Activated CD4-positive, alpha-beta T cell treated with anti-CD3 and anti-CD28 coated beads, Interleukin-2, amount 10 ng/mL, durations not matched to agents 7 days and 5 days (primary cell): ENCODE results near the gene ARL8A. TPM values are rescaled to one million over a fixed set of nuclear protein-coding genes. Genes with fewer than 3 reads are reported as not detected.
"Not testable (repeated sequence)": the region's sequence is repeated elsewhere in the genome, so short reads cannot be mapped to it uniquely, and the experiment has no call there.

ENCODE experiments used
- CTCF ChIA-PET: fragments of 350-600 bp; sonication (Branson Sonifier 250); formaldehyde crosslinking; loops from one replicate; lab custom pipeline; 2021; ENCODE audit warnings: antibody characterized with exemption; lab: Charles Lee
- POLR2A ChIA-PET: fragments of 350-600 bp; sonication (Branson Sonifier 250); formaldehyde crosslinking; loops from one replicate; lab custom pipeline; 2021; ENCODE audit warnings: antibody characterized with exemption; lab: Charles Lee
- DNase-seq: peaks from one replicate; pipeline ENCODE4 v3.0.0-alpha.2; 2020
- H3K27ac Mint-ChIP-seq: one replicate; pipeline ENCODE4 v1.8.0; 2021; ENCODE audit warnings: mild to moderate bottlenecking, moderate library complexity, mixed read lengths
- H3K27me3 Mint-ChIP-seq: one replicate; pipeline ENCODE4 v1.8.0; 2021; ENCODE audit warnings: mixed read lengths
- H3K36me3 Mint-ChIP-seq: one replicate; pipeline ENCODE4 v1.8.0; 2021; ENCODE audit warnings: low read depth, mixed read lengths
- H3K4me1 Mint-ChIP-seq: one replicate; pipeline ENCODE4 v1.8.0; 2021; ENCODE audit warnings: mixed read lengths
- H3K4me3 Mint-ChIP-seq: one replicate; pipeline ENCODE4 v1.8.0; 2021; ENCODE audit warnings: mild to moderate bottlenecking, moderate library complexity, mixed read lengths
- H3K9me3 Mint-ChIP-seq: one replicate; pipeline ENCODE4 v1.8.0; 2021; ENCODE audit warnings: mixed read lengths
- total RNA-seq, 2 experiments: library from RNA; stranded (reverse); gene quantifications; one replicate each; pipeline ENCODE4 v1.2.3, GENCODE V29; 2021

Gene ARL8A
- total RNA-seq, 2 experiments from 2014 or later = 51.6 to 53.8 TPM

- Mint-ChIP-seq H3K27me3 (no peaks in the 10 kb centered on the region), H3K4me3 (no peak overlapping the region), H3K36me3 (no peaks in the 10 kb centered on the region), H3K4me1 (no peaks in the 10 kb centered on the region), H3K9me3 (no peaks in the 10 kb centered on the region), H3K27ac (no peak overlapping the region)
- CTCF ChIA-PET = interaction anchor here (1.1 kb wide), 1 partner anchor 16 kb away, joined by 3 read pairs; no protein-coding TSS in a partner anchor
- DNase-seq = no peak
- POLR2A ChIA-PET = no interaction called here
Measured at GRCh38 chr1:202113690-202114300, 30.7 kb downstream of the ARL8A start.

GRCh38 chr1:202112859-202113689 is 31.5 kb downstream of the ARL8A start:
- CTCF ChIA-PET = interaction anchor here (0.5 to 0.6 kb wide), 4 partner anchors 102 to 337 kb away, joined by 3 to 4 read pairs (median 3); no protein-coding TSS in a partner anchor
- DNase-seq = no peak
- Mint-ChIP-seq H3K36me3 (no peaks in the 10 kb centered on the region), H3K27me3 (no peaks in the 10 kb centered on the region), H3K4me3 (no peak overlapping the region), H3K27ac (no peak overlapping the region), H3K9me3 (no peaks in the 10 kb centered on the region), H3K4me1 (no peaks in the 10 kb centered on the region)
- POLR2A ChIA-PET = no interaction called here

- H3K27ac Mint-ChIP-seq, DNase-seq, H3K9me3 Mint-ChIP-seq, H3K27me3 Mint-ChIP-seq, H3K36me3 Mint-ChIP-seq, CTCF ChIA-PET, H3K4me1 Mint-ChIP-seq, H3K4me3 Mint-ChIP-seq: not testable (repeated sequence)
- POLR2A ChIA-PET = interaction anchor here (0.7 kb wide), 1 partner anchor 58 kb away, joined by 3 read pairs; no protein-coding TSS in a partner anchor
Measured at GRCh38 chr1:202111589-202111988, 32.9 kb downstream of the ARL8A start.

- DNase-seq = no peak
- CTCF ChIA-PET = no interaction called here
- no peak overlapping the region for H3K27ac Mint-ChIP-seq
Measured at GRCh38 chr1:202110977-202111376, 33.6 kb downstream of the ARL8A start.

GRCh38 chr1:202107801-202108731 is 36.5 kb downstream of the ARL8A start:
- Mint-ChIP-seq H3K36me3 (no peaks in the 10 kb centered on the region), H3K4me3 (no peak overlapping the region), H3K27ac (no peak overlapping the region), H3K4me1 (no peaks in the 10 kb centered on the region), H3K27me3 (no peaks in the 10 kb centered on the region), H3K9me3 (no peaks in the 10 kb centered on the region)
- ChIA-PET CTCF (interaction anchor here (1.1 kb wide), 1 partner anchor 21 kb away, joined by 3 read pairs; no protein-coding TSS in a partner anchor), POLR2A (interaction anchor here (0.6 kb wide), 1 partner anchor 476 kb away, joined by 3 read pairs; no protein-coding TSS in a partner anchor)
- DNase-seq = no peak

More at GRCh38 chr1:202110977-202111376, 33.6 kb downstream of the ARL8A start:
- Mint-ChIP-seq H3K27me3 (no peaks in the 10 kb centered on the region), H3K36me3 (no peaks in the 10 kb centered on the region), H3K9me3 (no peaks in the 10 kb centered on the region), H3K4me3 (no peak overlapping the region), H3K4me1 (no peaks in the 10 kb centered on the region)
- POLR2A ChIA-PET = interaction anchor here (0.7 kb wide), 1 partner anchor 58 kb away, joined by 3 read pairs; no protein-coding TSS in a partner anchor

- ChIA-PET POLR2A (no interaction called here), CTCF (no interaction called here)
- no peak overlapping the region for H3K27ac Mint-ChIP-seq
- H3K4me3 Mint-ChIP-seq = no peak overlapping the region
- no peaks in the 10 kb centered on the region for H3K4me1 Mint-ChIP-seq
- no peak for DNase-seq
- no peaks in the 10 kb centered on the region for H3K27me3 Mint-ChIP-seq
- no peaks in the 10 kb centered on the region for H3K36me3 Mint-ChIP-seq
- H3K9me3 Mint-ChIP-seq = no peaks in the 10 kb centered on the region
Measured at GRCh38 chr1:202107321-202107761, 37.2 kb downstream of the ARL8A start.

- Mint-ChIP-seq H3K9me3 (no peaks in the 10 kb centered on the region), H3K4me3 (no peak overlapping the region), H3K27ac (no peak overlapping the region), H3K4me1 (no peaks in the 10 kb centered on the region), H3K27me3 (no peaks in the 10 kb centered on the region), H3K36me3 (no peaks in the 10 kb centered on the region)
- CTCF ChIA-PET = no interaction called here
- POLR2A ChIA-PET = no interaction called here
- no peak for DNase-seq
Measured at GRCh38 chr1:202106340-202107254, 37.9 kb downstream of the ARL8A start.

- POLR2A ChIA-PET = no interaction called here
Measured at GRCh38 chr1:202105571-202106339, 38.8 kb downstream of the ARL8A start.

DNA sequence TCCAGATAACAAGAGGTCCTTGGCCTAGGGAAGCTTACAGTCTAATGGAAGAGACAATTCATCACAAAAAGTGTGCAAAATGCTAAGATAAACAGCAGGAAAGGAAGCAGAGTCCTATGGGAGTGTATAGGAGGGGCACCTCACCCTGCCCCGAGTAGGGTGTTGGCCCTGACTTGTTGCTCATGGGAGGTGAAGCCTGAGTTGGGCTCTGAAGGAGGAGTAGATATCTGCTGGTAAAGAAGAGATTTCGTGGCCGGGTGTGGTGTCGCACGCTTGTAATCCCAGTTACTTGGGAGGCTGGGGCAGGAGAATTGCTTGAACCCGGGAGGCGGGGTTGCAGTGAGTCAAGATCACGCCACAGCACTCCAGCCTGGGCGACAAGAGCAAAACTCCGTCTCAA is 40.5 kb downstream of the ARL8A start:
- H3K27ac Mint-ChIP-seq = no peak overlapping the region

More at GRCh38 chr1:202105571-202106339, 38.8 kb downstream of the ARL8A start:
- H3K27ac Mint-ChIP-seq = no peak overlapping the region
- no peaks in the 10 kb centered on the region for H3K27me3 Mint-ChIP-seq
- H3K4me1 Mint-ChIP-seq = no peaks in the 10 kb centered on the region
- no peaks in the 10 kb centered on the region for H3K9me3 Mint-ChIP-seq
- H3K36me3 Mint-ChIP-seq = no peaks in the 10 kb centered on the region
- no peak for DNase-seq
- CTCF ChIA-PET = no interaction called here
- no peak overlapping the region for H3K4me3 Mint-ChIP-seq

DNA sequence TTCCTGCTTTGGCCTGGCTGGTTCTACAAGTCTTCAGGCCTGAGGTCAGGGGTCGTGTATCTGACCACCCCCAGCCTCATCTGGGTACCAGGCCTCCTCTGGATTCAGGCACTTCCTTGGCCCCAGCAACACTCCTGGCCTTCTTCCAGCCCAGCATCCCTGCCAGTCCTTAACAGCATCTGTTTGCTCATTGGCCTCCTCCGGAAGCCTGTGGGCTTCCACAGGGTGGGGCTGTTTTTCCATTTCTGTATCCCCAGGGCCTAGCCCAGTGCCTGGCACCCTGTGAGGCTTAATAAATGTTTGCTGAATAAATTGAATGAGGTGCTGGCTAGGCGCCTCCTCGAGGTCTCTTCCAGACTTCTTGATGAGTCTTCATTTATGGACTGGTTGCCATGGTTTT is 43.4 kb downstream of the ARL8A start:
- no peaks in the 10 kb centered on the region for H3K36me3 Mint-ChIP-seq
- DNase-seq = no peak
- CTCF ChIA-PET = interaction anchor here (1.1 kb wide), 1 partner anchor 37 kb away, joined by 3 read pairs; no protein-coding TSS in a partner anchor
- no peaks in the 10 kb centered on the region for H3K9me3 Mint-ChIP-seq
- no peak overlapping the region for H3K4me3 Mint-ChIP-seq
- H3K27me3 Mint-ChIP-seq = no peaks in the 10 kb centered on the region
- no peaks in the 10 kb centered on the region for H3K4me1 Mint-ChIP-seq
- no peak overlapping the region for H3K27ac Mint-ChIP-seq
- POLR2A ChIA-PET = no interaction called here

More for the DNA sequence above, 40.5 kb downstream of the ARL8A start:
- DNase-seq = no peak
- Mint-ChIP-seq H3K36me3 (no peaks in the 10 kb centered on the region), H3K27me3 (no peaks in the 10 kb centered on the region), H3K9me3 (no peaks in the 10 kb centered on the region), H3K4me3 (no peak overlapping the region), H3K4me1 (no peaks in the 10 kb centered on the region)
- CTCF ChIA-PET = no interaction called here
- POLR2A ChIA-PET = no interaction called here

DNA sequence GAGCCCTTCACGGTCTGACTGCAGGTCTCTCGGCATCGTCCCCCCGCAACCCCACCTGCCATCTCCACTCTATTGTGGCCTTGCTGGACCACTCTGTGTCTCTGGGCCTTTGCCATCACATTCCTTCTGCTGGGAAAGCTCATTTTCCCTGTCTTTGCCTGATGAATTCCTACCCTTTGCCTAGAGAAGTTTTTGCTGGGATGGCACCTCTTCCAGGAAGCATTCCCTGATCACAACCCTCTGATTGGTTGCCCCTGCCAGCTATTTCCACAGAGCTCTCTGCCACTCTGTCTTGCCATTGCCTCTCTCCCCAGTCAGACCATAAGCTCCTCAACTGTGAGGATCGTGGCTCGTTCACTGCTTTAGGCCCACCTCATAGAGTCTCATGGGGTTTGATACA is 50.7 kb downstream of the ARL8A start:
- Mint-ChIP-seq H3K27ac (no peak overlapping the region), H3K4me3 (no peak overlapping the region), H3K27me3 (peaks cover 2% of the 10 kb centered on the region), H3K36me3 (no peaks in the 10 kb centered on the region), H3K9me3 (no peaks in the 10 kb centered on the region), H3K4me1 (no peaks in the 10 kb centered on the region)
- CTCF ChIA-PET = no interaction called here
- POLR2A ChIA-PET = no interaction called here
- no peak for DNase-seq
